GM19467 (cell line): ENCODE data around the gene KCNE2.
"Not testable (repeated sequence)": the region's sequence is repeated elsewhere in the genome, so short reads cannot be mapped to it uniquely, and the experiment has no call there.

ENCODE experiments used
- ATAC-seq: cut with Tn5 transposase; IDR thresholded peaks from one replicate; pipeline ENCODE4 v1.9.1; 2021; ENCODE audit warnings: mild to moderate bottlenecking, moderate library complexity; ENCODE audit not compliant: unreplicated experiment

KCNE2 gene

DNA sequence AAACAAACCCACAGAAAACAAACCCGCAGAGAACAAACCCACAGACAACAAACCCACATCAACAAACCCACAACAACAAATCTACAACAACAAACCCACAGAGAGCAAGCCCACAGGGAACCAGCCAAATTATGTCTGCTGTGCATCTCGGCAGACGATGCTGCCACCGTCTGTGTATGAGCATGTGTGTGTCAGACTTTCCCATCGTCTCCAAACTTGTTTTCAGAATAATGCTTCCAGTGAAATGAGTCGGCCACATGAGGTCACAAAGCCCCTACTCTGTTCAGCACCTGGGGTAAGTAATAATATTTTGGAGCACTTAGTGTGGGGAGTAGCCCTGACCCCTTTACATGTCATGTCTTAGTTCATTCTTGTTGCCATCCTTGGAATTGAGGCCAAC lies 42.3 kb downstream of the KCNE2 start:
- not testable (repeated sequence) for ATAC-seq

DNA sequence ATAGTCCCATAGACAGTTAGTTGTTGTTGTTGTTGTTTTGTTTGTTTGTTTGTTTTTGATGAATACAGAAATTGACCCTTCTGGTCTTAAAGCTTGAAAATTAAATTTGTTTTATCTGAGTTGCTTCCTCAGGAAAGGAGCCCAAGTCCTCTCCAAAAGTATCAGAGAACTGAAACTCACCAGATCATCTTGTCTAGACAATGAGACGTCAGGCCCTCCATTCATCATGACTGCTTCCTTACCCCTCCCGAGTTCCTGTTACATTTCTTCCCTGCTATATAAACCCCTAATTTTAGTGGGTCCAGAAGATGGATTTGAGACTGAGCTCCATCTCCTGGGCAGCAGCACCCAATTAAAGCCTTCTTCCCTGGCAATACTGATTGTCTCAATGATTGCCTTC lies 42.9 kb downstream of the KCNE2 start:
- not testable (repeated sequence) for ATAC-seq

DNA sequence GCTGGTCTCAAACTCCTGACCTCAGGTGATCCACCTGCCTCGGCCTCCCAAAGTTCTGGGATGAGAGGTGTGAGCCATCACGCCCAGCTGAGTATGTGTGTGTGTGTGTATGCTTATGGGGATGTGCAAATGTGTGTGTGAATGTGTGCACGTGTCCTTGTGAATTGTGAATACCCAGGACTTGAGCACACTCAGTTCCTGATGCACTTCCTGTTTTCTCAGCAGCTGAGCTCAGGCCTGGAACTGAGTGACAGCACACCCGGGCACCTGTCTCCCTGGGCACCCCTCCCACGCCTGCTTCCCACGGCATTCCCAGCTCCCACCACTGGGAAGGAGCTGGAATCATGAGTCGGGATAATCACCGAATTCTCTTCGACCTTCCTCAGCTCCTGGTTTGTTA lies 43.5 kb downstream of the KCNE2 start:
- not testable (repeated sequence) for ATAC-seq

DNA sequence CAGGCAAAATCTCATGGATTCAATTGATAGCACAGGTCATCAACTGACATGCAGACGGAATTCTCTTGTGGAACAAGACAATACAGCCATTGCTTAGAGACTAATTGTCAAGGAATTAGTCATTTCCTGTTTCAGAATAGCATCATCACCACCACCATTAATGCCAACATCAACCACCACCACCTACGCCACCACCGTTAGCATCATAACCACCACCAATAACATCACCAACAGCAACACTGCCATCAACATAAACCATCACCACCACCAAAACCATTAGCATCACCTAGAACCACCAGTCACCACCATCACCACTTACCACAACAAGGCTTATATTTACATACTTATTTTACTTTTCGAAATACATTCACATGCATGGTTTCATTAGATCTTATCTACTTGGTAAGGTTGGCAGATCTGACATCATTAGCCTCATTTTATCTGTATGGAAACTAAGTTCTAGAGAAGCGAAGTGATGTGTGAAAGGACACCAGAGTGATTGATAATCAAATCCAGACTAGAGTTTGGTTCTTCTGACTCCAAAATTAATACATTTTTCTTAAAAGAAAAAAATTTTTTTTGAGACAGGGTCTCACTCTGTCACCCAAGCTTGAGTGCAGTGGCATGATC lies 53.8 kb downstream of the KCNE2 start:
- ATAC-seq, result not testable (repeated sequence)
